ENCODE data around the gene MSH3. TPM values are rescaled to one million over a fixed set of nuclear protein-coding genes. Genes with fewer than 3 reads are reported as not detected.
"Not testable (repeated sequence)": the region's sequence is repeated elsewhere in the genome, so short reads cannot be mapped to it uniquely, and the experiment has no call there.

MSH3 gene
- total and polyA plus RNA-seq, 2 donors from 2014 or later, result 7.0 to 22.1 TPM

DNA sequence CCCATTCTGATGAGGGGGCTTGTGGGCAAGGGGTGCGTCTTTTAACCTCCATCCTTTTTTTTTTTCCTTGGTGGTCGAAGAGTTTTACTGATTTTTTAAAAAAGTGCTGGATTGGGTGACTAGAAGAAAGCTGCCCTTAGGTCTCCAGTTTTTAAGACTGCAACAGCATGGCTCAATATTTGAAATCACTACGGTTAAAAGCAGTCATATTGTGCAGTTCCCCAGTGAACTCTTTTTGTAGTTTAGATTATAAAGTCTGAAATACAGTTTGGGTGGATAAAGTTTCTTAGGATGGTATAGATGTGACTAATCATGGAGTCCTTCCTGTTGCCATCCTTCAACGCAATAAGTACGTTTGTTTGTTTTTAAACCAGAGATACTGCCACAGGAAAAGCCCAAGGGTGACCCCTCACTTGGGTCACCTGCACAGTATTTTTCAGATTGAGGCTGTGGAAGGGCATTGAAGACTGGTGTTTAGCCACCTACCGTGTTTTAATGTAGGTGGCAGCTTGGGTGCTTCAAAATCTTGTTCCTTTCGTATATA lies 851 bp downstream of the MSH3 start:
- FAIRE-seq (no peak), DNase-seq (no peak)
- H3K4me1 ChIP-seq (ENCODE audit: control insufficient read depth in 2 of 3, insufficient read depth in 2 of 3, low read depth in 1 of 3, low read length in 3 of 3), result peaks cover 0 to 5% (median 4%) of the 10 kb centered on the region in 3 donors
- H3K27ac ChIP-seq (ENCODE audit: low read depth in 2 of 2, low read length in 2 of 2), result peak overlapping the region; percentile 11 to 93
- no peaks in the 10 kb centered on the region for H3K27me3 ChIP-seq (ENCODE audit: control insufficient read depth, insufficient read depth, low read length)
- TF ChIP-seq, protein P1, sequence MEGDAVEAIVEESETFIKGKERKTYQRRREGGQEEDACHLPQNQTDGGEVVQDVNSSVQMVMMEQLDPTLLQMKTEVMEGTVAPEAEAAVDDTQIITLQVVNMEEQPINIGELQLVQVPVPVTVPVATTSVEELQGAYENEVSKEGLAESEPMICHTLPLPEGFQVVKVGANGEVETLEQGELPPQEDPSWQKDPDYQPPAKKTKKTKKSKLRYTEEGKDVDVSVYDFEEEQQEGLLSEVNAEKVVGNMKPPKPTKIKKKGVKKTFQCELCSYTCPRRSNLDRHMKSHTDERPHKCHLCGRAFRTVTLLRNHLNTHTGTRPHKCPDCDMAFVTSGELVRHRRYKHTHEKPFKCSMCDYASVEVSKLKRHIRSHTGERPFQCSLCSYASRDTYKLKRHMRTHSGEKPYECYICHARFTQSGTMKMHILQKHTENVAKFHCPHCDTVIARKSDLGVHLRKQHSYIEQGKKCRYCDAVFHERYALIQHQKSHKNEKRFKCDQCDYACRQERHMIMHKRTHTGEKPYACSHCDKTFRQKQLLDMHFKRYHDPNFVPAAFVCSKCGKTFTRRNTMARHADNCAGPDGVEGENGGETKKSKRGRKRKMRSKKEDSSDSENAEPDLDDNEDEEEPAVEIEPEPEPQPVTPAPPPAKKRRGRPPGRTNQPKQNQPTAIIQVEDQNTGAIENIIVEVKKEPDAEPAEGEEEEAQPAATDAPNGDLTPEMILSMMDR (IDR thresholded peaks at IDR 0.05; ENCODE audit: borderline replicate concordance, extremely low read depth, insufficient read depth), result no peak
- H3K36me3 ChIP-seq (ENCODE audit: control insufficient read depth in 2 of 3, insufficient read depth in 3 of 3, low read length in 3 of 3), result peaks cover 0 to 11% (median 6%) of the 10 kb centered on the region in 3 donors
- H3K9ac ChIP-seq (ENCODE audit: low read length in 3 of 3), result peak overlapping the region; percentile 24 to 71 (median 49)
- intact Hi-C loops (cut with DNase I), result no loop called here
- H3K9me3 ChIP-seq (ENCODE audit: control insufficient read depth in 2 of 3, insufficient read depth in 1 of 3, low read length in 3 of 3), result no peaks in the 10 kb centered on the region
- H3K4me3 ChIP-seq (ENCODE audit: low read length in 3 of 3), result peak overlapping the region; percentile 73 to 86 (median 79)

DNA sequence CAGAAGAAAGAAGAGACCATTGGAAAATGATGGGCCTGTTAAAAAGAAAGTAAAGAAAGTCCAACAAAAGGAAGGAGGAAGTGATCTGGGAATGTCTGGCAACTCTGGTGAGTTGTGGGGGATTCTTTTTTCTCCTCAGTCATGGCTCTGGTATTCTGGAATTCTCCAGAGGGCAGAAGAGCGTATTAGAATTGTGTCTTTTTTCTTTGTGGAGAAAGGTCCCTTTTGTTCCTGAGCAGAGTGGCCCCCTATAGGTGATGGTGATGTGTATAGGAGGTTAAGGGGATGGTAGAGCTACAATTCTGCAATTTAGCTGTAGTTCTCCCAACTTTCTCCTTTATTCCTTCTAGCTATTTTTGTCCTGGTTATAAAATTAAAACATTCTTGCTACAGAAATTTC lies 2.0 kb downstream of the MSH3 start:
- peaks cover 0 to 11% (median 6%) of the 10 kb centered on the region in 3 donors for H3K36me3 ChIP-seq (ENCODE audit: control insufficient read depth in 2 of 3, insufficient read depth in 3 of 3, low read length in 3 of 3)
- DNase-seq (no peak), FAIRE-seq (no peak)
- H3K4me3 ChIP-seq (ENCODE audit: low read length in 3 of 3), result no peak overlapping the region
- H3K9ac ChIP-seq (ENCODE audit: low read length in 3 of 3), result no peak overlapping the region
- H3K9me3 ChIP-seq (ENCODE audit: control insufficient read depth in 2 of 3, insufficient read depth in 1 of 3, low read length in 3 of 3), result no peaks in the 10 kb centered on the region
- H3K27ac ChIP-seq (ENCODE audit: low read depth in 2 of 2, low read length in 2 of 2), result no peak overlapping the region
- intact Hi-C loops (cut with DNase I), result no loop called here
- TF ChIP-seq, protein P1 (IDR thresholded peaks at IDR 0.05; ENCODE audit: borderline replicate concordance, extremely low read depth, insufficient read depth), result no peak
- peaks cover 0 to 5% (median 4%) of the 10 kb centered on the region in 3 donors for H3K4me1 ChIP-seq (ENCODE audit: control insufficient read depth in 2 of 3, insufficient read depth in 2 of 3, low read depth in 1 of 3, low read length in 3 of 3)
- H3K27me3 ChIP-seq (ENCODE audit: control insufficient read depth, insufficient read depth, low read length), result no peaks in the 10 kb centered on the region

DNA sequence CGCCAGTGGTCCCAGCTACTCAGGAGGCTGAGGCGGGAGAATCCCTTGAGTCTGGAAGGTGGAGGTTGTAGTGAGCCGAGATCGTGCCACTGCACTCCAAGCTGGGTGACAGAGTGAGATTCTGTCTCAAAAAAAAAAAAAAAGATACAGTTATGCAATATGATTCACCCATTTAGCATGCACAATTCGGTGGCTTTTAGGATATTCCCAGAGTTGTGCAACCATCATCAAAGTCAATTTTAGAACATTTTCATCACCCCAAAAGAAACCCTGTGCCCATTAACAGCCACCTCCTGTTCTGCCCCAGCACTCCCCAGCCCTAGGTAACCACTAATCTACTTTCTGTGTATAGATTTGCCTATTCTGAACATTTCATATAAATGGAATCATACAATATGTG lies 4.7 kb downstream of the MSH3 start:
- intact Hi-C loops (cut with DNase I), result no loop called here
- FAIRE-seq, result no peak
- peaks cover 3 to 11% (median 6%) of the 10 kb centered on the region in 3 donors for H3K36me3 ChIP-seq (ENCODE audit: control insufficient read depth in 2 of 3, insufficient read depth in 3 of 3, low read length in 3 of 3)
- TF ChIP-seq, protein P1 (IDR thresholded peaks at IDR 0.05; ENCODE audit: borderline replicate concordance, extremely low read depth, insufficient read depth), result no peak
- H3K9ac ChIP-seq (ENCODE audit: low read length in 3 of 3), result no peak overlapping the region
- H3K27me3 ChIP-seq (ENCODE audit: control insufficient read depth, insufficient read depth, low read length), result no peaks in the 10 kb centered on the region
- H3K4me1 ChIP-seq (ENCODE audit: control insufficient read depth in 2 of 3, insufficient read depth in 2 of 3, low read depth in 1 of 3, low read length in 3 of 3), result peaks cover 0 to 7% (median 0%) of the 10 kb centered on the region in 3 donors
- H3K9me3 ChIP-seq (ENCODE audit: control insufficient read depth in 2 of 3, insufficient read depth in 1 of 3, low read length in 3 of 3), result no peaks in the 10 kb centered on the region
- no peak overlapping the region for H3K27ac ChIP-seq (ENCODE audit: low read depth in 2 of 2, low read length in 2 of 2)
- H3K4me3 ChIP-seq (ENCODE audit: low read length in 3 of 3), result no peak overlapping the region
- no peak for DNase-seq

DNA sequence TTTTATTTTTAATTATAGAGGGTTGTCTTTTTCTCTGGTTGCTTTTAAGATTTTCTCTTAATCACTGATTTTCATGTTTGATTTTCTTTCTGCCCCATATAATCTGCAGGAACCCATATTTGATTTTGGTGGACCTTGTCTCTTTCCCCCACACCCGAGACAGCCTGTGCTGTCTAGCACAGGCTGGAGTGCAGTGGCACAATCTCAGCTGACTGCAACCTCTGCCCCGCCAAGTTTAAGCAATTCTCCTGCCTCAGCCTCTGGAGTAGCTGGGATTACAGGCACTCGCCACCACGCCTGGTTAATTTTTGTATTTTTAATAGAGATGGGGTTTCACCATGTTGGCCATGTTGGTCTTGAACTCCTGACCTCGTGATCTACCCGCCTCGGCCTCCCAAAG lies 6.2 kb downstream of the MSH3 start:
- H3K36me3 ChIP-seq (ENCODE audit: control insufficient read depth in 2 of 3, insufficient read depth in 3 of 3, low read length in 3 of 3), result peaks cover 6 to 11% (median 9%) of the 10 kb centered on the region in 3 donors
- H3K9ac ChIP-seq (ENCODE audit: low read length in 3 of 3); H3K4me1 ChIP-seq (ENCODE audit: control insufficient read depth in 2 of 3, insufficient read depth in 2 of 3, low read depth in 1 of 3, low read length in 3 of 3); DNase-seq; H3K27ac ChIP-seq (ENCODE audit: low read depth in 2 of 2, low read length in 2 of 2); H3K9me3 ChIP-seq (ENCODE audit: control insufficient read depth in 2 of 3, insufficient read depth in 1 of 3, low read length in 3 of 3); H3K27me3 ChIP-seq (ENCODE audit: control insufficient read depth, insufficient read depth, low read length); FAIRE-seq; intact Hi-C loops (cut with DNase I); H3K4me3 ChIP-seq (ENCODE audit: low read length in 3 of 3): not testable (repeated sequence)
